Endodermal cell (in vitro differentiated cells): Measurements from ENCODE around the gene CYP4F2. TPM values are rescaled to one million over a fixed set of nuclear protein-coding genes. Genes with fewer than 3 reads are reported as not detected.

ENCODE experiments used
- DNase-seq: peaks from one replicate; pipeline ENCODE4 v3.0.0-alpha.2; 2017
- H3K27ac ChIP-seq: 2 replicates; pipeline ENCODE4 v1.5.1; 2013; ENCODE audit warnings: mild to moderate bottlenecking, low read depth, low read length, moderate library complexity
- H3K27me3 ChIP-seq: 2 replicates; pipeline ENCODE4 v1.6.1; 2013; ENCODE audit warnings: mild to moderate bottlenecking, low read length, moderate library complexity; ENCODE audit not compliant: insufficient read depth, control insufficient read depth, poor library complexity, severe bottlenecking
- H3K36me3 ChIP-seq: 2 replicates; pipeline ENCODE4 v1.7.0; 2013; ENCODE audit warnings: mild to moderate bottlenecking, low read length, moderate library complexity; ENCODE audit not compliant: control insufficient read depth, insufficient read depth
- H3K4me1 ChIP-seq: one replicate; pipeline ENCODE4 v1.7.0; 2013; ENCODE audit warnings: low read length; ENCODE audit not compliant: control insufficient read depth, insufficient read depth
- H3K4me3 ChIP-seq: 2 replicates; pipeline ENCODE4 v1.5.1; 2013; ENCODE audit warnings: mild to moderate bottlenecking, low read length, moderate library complexity
- H3K9ac ChIP-seq: 2 replicates; pipeline ENCODE4 v1.6.1; 2013; ENCODE audit warnings: mild to moderate bottlenecking, low read length, moderate library complexity; ENCODE audit not compliant: poor library complexity, severe bottlenecking; ENCODE audit errors: extremely low read depth
- H3K9me3 ChIP-seq: 2 replicates; pipeline ENCODE4 v1.6.1; 2013; ENCODE audit warnings: mild to moderate bottlenecking, low read length, moderate library complexity; ENCODE audit not compliant: control insufficient read depth
- H3K27ac Mint-ChIP-seq: 2 replicates; pipeline ENCODE4 v1.8.0; 2020; ENCODE audit warnings: mixed read lengths
- H3K27me3 Mint-ChIP-seq: 2 replicates; pipeline ENCODE4 v1.8.0; 2021; ENCODE audit warnings: mild to moderate bottlenecking, mixed read lengths; ENCODE audit not compliant: insufficient read depth
- H3K36me3 Mint-ChIP-seq: 2 replicates; pipeline ENCODE4 v1.8.0; 2020; ENCODE audit warnings: low read depth, mixed read lengths
- H3K4me1 Mint-ChIP-seq: 2 replicates; pipeline ENCODE4 v1.8.0; 2020; ENCODE audit warnings: mixed read lengths
- H3K4me3 Mint-ChIP-seq: 2 replicates; pipeline ENCODE4 v1.8.0; 2020; ENCODE audit warnings: mild to moderate bottlenecking, moderate library complexity, mixed read lengths
- H3K9me3 Mint-ChIP-seq: 2 replicates; pipeline ENCODE4 v1.8.0; 2020; ENCODE audit warnings: mild to moderate bottlenecking, mixed read lengths
- CTCF ChIP-seq: fragments of 200-600 bp; sonication (generic); conservative IDR thresholded peaks from 2 replicates; pipeline ENCODE4 v1.5.0; 2021; ENCODE audit warnings: antibody characterized with exemption, mild to moderate bottlenecking
- WGBS, 2 experiments: methylation state at CpG; one replicate each; pipeline versions ENCODE4 v1.1.5 to v1.1.7; 2013; ENCODE audit warnings: missing lambda C conversion rate in 2 of 2, mixed read lengths in 1 of 2; ENCODE audit not compliant: insufficient coverage in 1 of 2, insufficient read length in 1 of 2; 5-methylcytosine and 5-hydroxymethylcytosine counted together
- total RNA-seq, 2 donors: library from RNA; stranded (reverse); fragmentation: NEBNext Ultra II Directional in 1 of 2; extraction: Animal tissue kit (Norgen Biotek cat#: 25700) in 1 of 2; gene quantifications; 2 replicates in 1 of 2; 3 replicates in 1 of 2; pipeline ENCODE4 v1.2.1, GENCODE V29; 2021

CYP4F2 gene
- total RNA-seq, 2 donors from 2014 or later, result not detected

GRCh38 chr19:15869109-15869555, 28.7 kb downstream of the CYP4F2 start:
- peaks cover 35% of the 10 kb centered on the region for H3K9me3 ChIP-seq
- no peaks in the 10 kb centered on the region for H3K4me1 ChIP-seq
- Mint-ChIP-seq H3K4me1 (no peaks in the 10 kb centered on the region), H3K4me3 (no peak overlapping the region), H3K27ac (no peak overlapping the region), H3K36me3 (no peaks in the 10 kb centered on the region), H3K9me3 (peaks cover 89% of the 10 kb centered on the region), H3K27me3 (no peaks in the 10 kb centered on the region)
- H3K27me3 ChIP-seq, result no peaks in the 10 kb centered on the region
- DNase-seq, result peak; percentile 50
- 65% methylated on average over 3 of the region's 3 CpGs; no CpG with 5 or more reads in 1 of the 2 experiments for WGBS, 2 experiments
- no peaks in the 10 kb centered on the region for H3K36me3 ChIP-seq
- H3K9ac ChIP-seq, result no peak overlapping the region
- TF ChIP-seq CTCF, result peak; percentile 35
- H3K27ac ChIP-seq, result no peak overlapping the region
- H3K4me3 ChIP-seq, result no peak overlapping the region

- Mint-ChIP-seq H3K4me1 (no peaks in the 10 kb centered on the region), H3K27ac (no peak overlapping the region), H3K4me3 (no peak overlapping the region), H3K27me3 (no peaks in the 10 kb centered on the region), H3K36me3 (no peaks in the 10 kb centered on the region), H3K9me3 (peaks cover 88% of the 10 kb centered on the region)
- no peak for DNase-seq
- Histone ChIP-seq H3K27me3 (no peaks in the 10 kb centered on the region), H3K4me3 (no peak overlapping the region), H3K9me3 (peaks cover 33% of the 10 kb centered on the region), H3K27ac (no peak overlapping the region), H3K4me1 (no peaks in the 10 kb centered on the region), H3K9ac (no peak overlapping the region), H3K36me3 (no peaks in the 10 kb centered on the region)
- no peak for TF ChIP-seq CTCF
- 31 to 58% methylated on average over 4 to 5 of the region's 5 CpGs for WGBS, 2 experiments
Observed at GRCh38 chr19:15866636-15867035, 31.2 kb downstream of the CYP4F2 start.

GRCh38 chr19:15864824-15865223, 33.0 kb downstream of the CYP4F2 start:
- Histone ChIP-seq H3K4me1 (no peaks in the 10 kb centered on the region), H3K4me3 (no peak overlapping the region), H3K27me3 (no peaks in the 10 kb centered on the region), H3K27ac (no peak overlapping the region), H3K9ac (no peak overlapping the region), H3K36me3 (no peaks in the 10 kb centered on the region), H3K9me3 (peaks cover 41% of the 10 kb centered on the region)
- no peaks in the 10 kb centered on the region for H3K4me1 Mint-ChIP-seq
- no peaks in the 10 kb centered on the region for H3K36me3 Mint-ChIP-seq
- no peak overlapping the region for H3K4me3 Mint-ChIP-seq
- 63 to 73% methylated on average over 5 of the region's 5 CpGs for WGBS, 2 experiments
- TF ChIP-seq CTCF, result no peak
- no peaks in the 10 kb centered on the region for H3K27me3 Mint-ChIP-seq
- no peak overlapping the region for H3K27ac Mint-ChIP-seq
- DNase-seq, result no peak
- peaks cover 86% of the 10 kb centered on the region for H3K9me3 Mint-ChIP-seq
